AG04450 (cell line): ENCODE measurements around the gene NRM. TPM values are rescaled to one million over a fixed set of nuclear protein-coding genes. Genes with fewer than 3 reads are reported as not detected.

Experiments used
- CTCF ChIA-PET: fragments of 300-600, 350-600 bp; formaldehyde crosslinking; extraction: SDS; loops from one replicate; lab custom pipeline; 2022; ENCODE audit warnings: antibody characterized with exemption, inconsistent platforms; lab: Charles Lee
- POLR2A ChIA-PET: fragments of 350-600 bp; formaldehyde crosslinking; extraction: SDS; loops from one replicate; lab custom pipeline; 2021; ENCODE audit warnings: antibody characterized with exemption, inconsistent platforms; lab: Yijun Ruan, JAX
- DNase-seq: peaks from one replicate; pipeline ENCODE4 v3.0.0-alpha.2; 2011; ENCODE audit warnings: low read depth, low spot score
- H3K27ac ChIP-seq: one replicate; pipeline ENCODE4 v1.5.1; 2012; ENCODE audit warnings: low read depth, low read length, control low read depth
- H3K27me3 ChIP-seq: one replicate; pipeline ENCODE4 v1.6.0; 2012; ENCODE audit warnings: low read length; ENCODE audit not compliant: control insufficient read depth, insufficient read depth
- H3K4me3 ChIP-seq: 2 replicates; pipeline ENCODE4 v1.5.1; 2011; ENCODE audit warnings: mild to moderate bottlenecking, low read depth, low read length, control low read depth
- H3K9me3 ChIP-seq: 2 replicates; pipeline ENCODE4 v1.5.1; 2012; ENCODE audit warnings: low read length; ENCODE audit not compliant: control insufficient read depth, insufficient read depth
- polyA plus RNA-seq: library from polyadenylated mRNA; depleted of rRNA; stranded (reverse); fragments of >200 nt; gene quantifications from 2 replicates; pipeline ENCODE4 v1.2.3, GENCODE V29; 2011
- TF ChIP-seq, protein P1 (sequence below): IDR thresholded peaks from 2 replicates; pipeline ENCODE4 v1.5.1; 2011; ENCODE audit warnings: low read depth, low read length, control low read depth, inconsistent platforms

NRM gene
- polyA plus RNA-seq, 1 experiment = 14.6 TPM

DNA sequence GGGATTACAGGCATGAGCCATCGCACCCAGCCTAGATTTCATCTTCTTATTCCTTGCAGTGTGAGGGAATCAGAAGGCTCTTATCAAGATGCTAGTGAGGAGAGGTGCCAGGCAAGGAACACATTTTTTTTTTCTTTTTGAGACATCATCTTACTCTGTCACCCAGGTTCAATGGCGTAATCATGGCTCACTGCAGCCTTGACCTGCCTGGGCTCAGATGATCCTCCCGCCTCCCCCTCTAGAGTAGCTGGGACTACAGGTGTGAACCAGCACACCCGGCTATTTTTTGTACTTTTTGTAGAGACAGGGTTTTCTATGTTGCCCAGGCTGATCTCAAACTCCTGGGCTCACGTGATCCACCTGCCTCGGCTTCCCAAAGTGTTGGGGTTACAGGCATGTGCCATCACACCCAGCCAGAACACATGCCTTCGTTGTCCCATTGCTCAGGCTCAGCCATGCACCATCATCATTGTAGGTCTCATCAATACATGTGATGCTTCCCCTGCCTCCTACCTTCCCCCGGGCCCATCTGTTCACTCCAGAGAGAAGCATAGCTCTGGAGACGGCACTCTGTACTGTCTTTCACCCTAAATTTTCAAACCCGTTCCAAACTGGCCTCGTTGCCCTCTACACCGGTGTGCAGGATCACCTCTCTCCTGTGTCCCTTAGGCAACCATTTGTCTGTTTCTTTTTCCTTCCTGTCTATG lies 41.6 kb upstream of the NRM start:
- TF ChIP-seq, protein P1, sequence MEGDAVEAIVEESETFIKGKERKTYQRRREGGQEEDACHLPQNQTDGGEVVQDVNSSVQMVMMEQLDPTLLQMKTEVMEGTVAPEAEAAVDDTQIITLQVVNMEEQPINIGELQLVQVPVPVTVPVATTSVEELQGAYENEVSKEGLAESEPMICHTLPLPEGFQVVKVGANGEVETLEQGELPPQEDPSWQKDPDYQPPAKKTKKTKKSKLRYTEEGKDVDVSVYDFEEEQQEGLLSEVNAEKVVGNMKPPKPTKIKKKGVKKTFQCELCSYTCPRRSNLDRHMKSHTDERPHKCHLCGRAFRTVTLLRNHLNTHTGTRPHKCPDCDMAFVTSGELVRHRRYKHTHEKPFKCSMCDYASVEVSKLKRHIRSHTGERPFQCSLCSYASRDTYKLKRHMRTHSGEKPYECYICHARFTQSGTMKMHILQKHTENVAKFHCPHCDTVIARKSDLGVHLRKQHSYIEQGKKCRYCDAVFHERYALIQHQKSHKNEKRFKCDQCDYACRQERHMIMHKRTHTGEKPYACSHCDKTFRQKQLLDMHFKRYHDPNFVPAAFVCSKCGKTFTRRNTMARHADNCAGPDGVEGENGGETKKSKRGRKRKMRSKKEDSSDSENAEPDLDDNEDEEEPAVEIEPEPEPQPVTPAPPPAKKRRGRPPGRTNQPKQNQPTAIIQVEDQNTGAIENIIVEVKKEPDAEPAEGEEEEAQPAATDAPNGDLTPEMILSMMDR = no peak
- Histone ChIP-seq H3K27ac (no peak overlapping the region), H3K27me3 (no peaks in the 10 kb centered on the region), H3K4me3 (no peak overlapping the region), H3K9me3 (no peaks in the 10 kb centered on the region)
- POLR2A ChIA-PET = interaction anchor here (0.7 to 1.2 kb wide), 2 partner anchors 11 to 102 kb away, joined by 3 read pairs; no protein-coding TSS in a partner anchor
- DNase-seq = no peak
- CTCF ChIA-PET = interaction anchor here (1.2 to 3.1 kb wide), 5 partner anchors 10 to 355 kb away, joined by 3 to 21 read pairs (median 5); no protein-coding TSS in a partner anchor

DNA sequence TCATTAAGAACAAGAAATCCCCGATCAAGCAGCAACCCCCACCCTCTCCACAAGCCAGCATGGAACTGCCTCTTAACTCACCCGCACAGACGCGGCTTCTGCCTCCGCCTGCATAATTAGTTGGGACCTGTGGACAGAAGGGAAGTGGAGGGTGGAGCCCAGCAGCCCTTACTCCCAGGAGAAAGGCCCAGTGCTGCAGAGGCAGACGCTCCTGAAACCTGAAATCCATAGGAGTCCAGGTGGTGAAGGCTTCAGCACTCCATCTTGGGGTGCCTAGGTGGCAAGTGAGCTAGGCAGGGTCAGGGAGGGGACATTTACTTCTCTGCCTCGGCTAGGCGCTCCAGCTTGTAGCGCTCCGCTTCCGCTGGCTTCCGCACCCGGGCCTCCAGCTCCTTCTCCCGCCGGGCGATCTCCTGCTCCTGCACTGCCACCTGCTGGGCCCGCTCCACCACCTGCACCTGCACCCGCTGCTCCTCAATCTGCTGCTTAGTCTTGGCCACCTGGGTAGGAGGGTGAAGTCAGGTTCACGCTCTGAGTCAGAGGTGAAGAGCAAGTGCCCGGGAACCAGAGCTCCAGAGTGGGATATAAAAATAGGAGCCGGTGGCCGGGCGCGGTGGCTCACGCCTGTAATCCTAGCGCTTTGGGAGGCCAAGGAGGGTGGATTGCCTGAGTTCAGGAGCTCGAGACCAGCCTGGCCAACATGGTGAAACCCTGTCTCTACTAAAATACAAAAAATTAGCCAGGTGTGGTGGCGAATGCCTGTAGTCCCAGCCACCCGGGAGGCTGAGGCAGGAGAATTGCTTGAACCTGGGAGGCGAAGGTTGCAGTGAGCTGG lies 40.0 kb upstream of the NRM start:
- POLR2A ChIA-PET = interaction anchor here (0.6 to 2.5 kb wide), 4 partner anchors 9 to 171 kb away, joined by 3 to 8 read pairs (median 6); no protein-coding TSS in a partner anchor

DNA sequence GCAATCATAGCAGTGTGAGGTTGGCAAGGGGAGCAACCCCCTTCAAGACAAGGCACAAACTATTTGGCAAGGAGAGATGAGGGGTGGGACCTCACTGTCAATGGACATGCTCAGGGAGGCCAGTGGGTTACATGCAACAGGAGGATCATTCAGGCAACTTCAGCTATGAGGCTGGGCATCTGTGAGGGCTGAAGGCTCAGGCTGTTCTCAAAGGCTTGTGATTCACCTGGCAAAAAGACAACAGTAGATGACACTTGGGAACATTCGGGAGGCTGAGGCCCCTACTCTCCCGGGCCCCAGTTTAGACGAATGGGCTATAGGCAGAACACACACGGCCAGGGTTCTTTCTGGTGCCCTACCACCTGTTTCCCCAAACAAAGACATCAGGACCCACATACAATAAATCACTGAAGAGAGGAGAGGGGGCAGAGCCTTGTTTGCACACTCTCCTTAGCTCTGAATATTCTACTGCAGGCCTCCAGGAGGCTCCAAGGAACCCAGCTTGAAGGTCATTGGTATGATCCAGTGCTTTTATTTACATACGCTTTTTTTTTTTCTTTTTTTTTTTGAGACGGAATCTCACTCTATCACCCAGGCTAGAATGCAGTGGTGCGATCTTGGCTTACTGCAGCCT lies 37.3 kb upstream of the NRM start:
- Histone ChIP-seq H3K4me3 (no peak overlapping the region), H3K27ac (peak overlapping the region; percentile 21), H3K27me3 (no peaks in the 10 kb centered on the region), H3K9me3 (no peaks in the 10 kb centered on the region)
- TF ChIP-seq, protein P1 = peak; percentile 56
- no peak for DNase-seq
- ChIA-PET CTCF (interaction anchor here (0.9 to 1.9 kb wide), 8 partner anchors 10 to 359 kb away, joined by 3 to 11 read pairs (median 4); partner anchors contain the start of gene VARS2), POLR2A (interaction anchor here (0.6 to 1.0 kb wide), 5 partner anchors 12 to 359 kb away, joined by 3 to 11 read pairs (median 4); no protein-coding TSS in a partner anchor)

More for the DNA sequence above, 40.0 kb upstream of the NRM start:
- Histone ChIP-seq H3K4me3 (no peak overlapping the region), H3K27me3 (no peaks in the 10 kb centered on the region), H3K27ac (no peak overlapping the region), H3K9me3 (no peaks in the 10 kb centered on the region)
- no peak for DNase-seq
- TF ChIP-seq, protein P1 = peak; percentile 50; the same call in 1 of the 2 replicates
- CTCF ChIA-PET = interaction anchor here (0.8 to 3.1 kb wide), 7 partner anchors 8 to 112 kb away, joined by 3 to 21 read pairs (median 5); no protein-coding TSS in a partner anchor

DNA sequence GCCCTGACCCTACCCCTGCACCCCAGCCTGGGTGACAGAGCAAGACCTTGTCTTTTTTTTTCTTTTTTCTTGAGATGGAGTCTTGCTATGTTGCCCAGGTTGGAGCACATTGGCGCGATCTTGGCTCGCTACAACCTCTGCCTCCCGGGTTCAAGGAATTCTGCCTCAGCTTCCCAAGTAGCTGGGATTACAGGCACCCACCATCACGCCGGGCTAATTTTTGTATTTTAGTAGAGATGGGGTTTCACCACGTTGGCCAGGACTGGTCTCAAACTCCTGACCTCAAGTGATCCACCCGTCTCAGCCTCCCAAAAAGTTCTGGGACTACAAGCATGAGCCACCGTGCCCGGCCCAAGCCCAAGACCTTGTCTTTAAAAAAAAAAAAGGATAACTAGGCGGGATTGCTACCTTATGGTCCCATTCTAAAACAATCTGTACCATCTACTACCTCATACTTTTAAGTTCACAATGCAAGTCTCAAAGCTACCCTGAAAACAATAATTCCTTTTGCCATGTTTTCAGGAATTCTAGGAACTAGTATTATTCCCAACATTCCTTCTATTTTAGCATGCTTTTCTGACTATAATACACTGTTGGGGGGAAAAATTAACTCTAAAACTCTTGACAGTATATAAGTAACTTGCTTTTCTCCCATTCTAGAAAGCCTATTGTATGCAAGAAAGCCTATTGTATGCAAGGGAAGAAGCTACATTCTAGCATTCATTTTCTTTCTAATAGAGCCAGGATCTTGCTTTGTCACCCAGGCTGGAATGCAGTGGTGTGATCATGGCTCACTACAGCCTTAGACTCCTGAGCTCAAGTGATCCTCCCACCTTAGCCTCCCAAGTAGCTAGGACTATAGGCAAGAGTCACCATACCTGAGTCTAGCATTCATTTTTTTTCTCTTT lies 36.0 kb upstream of the NRM start:
- H3K9me3 ChIP-seq = no peaks in the 10 kb centered on the region
- H3K27ac ChIP-seq = peak overlapping the region; percentile 21
- POLR2A ChIA-PET = interaction anchor here (0.6 to 1.5 kb wide), 9 partner anchors 13 to 157 kb away, joined by 3 to 13 read pairs (median 4); partner anchors contain the start of genes DDR1 and FLOT1
- no peak overlapping the region for H3K4me3 ChIP-seq
- no peak for DNase-seq
- H3K27me3 ChIP-seq = no peaks in the 10 kb centered on the region
- CTCF ChIA-PET = interaction anchor here (0.6 to 2.4 kb wide), 6 partner anchors 43 to 923 kb away, joined by 3 to 7 read pairs (median 5); partner anchors contain the start of gene DHX16
- TF ChIP-seq, protein P1 = no peak
